Measurements from ENCODE around the gene OPN4. TPM values are rescaled to one million over a fixed set of nuclear protein-coding genes. Genes with fewer than 3 reads are reported as not detected.

Gene OPN4
- total and polyA plus RNA-seq, 2 of the 13 experiments (the other 11 are each of a cell fraction or from before 2014, with no cell fraction given) = not detected

DNA sequence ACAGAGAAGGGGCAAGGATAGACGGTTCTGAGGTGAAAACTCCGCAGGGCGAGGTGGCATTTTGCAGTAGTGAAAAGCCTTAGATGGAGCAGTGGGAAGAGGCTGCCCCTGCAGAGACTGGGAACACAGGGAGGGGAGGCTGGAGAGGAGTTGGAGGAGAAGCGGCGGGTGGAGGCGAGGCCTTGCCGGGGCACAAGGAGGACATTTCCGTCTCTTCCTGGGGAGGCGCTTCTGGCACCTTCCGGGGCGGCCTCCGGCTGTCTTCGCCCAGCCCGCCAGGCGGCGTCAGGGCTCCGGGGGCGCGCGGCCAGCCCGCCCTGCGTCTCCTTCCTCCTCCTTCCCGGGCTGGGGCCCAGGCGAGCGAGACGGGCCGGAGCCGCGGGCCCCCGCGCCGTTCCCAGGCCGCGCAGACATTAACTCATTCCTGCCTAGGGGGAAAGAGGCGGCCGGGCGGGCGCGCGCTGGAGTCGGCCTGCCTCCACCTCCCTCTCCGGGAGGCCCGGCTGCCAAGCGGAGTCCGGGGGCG, 56.7 kb downstream of the OPN4 start (continued):
- TF ChIP-seq, protein P1, sequence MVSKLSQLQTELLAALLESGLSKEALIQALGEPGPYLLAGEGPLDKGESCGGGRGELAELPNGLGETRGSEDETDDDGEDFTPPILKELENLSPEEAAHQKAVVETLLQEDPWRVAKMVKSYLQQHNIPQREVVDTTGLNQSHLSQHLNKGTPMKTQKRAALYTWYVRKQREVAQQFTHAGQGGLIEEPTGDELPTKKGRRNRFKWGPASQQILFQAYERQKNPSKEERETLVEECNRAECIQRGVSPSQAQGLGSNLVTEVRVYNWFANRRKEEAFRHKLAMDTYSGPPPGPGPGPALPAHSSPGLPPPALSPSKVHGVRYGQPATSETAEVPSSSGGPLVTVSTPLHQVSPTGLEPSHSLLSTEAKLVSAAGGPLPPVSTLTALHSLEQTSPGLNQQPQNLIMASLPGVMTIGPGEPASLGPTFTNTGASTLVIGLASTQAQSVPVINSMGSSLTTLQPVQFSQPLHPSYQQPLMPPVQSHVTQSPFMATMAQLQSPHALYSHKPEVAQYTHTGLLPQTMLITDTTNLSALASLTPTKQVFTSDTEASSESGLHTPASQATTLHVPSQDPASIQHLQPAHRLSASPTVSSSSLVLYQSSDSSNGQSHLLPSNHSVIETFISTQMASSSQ (IDR thresholded peaks at IDR 0.05; ENCODE audit: low read depth) = no peak
- TF ChIP-seq, protein P1 (CRISPR knock-in tag; IDR thresholded peaks at IDR 0.05; ENCODE audit: borderline replicate concordance) = peak; percentile 57; the same call in 1 of the 2 replicates
- peak; percentile 14; the same call in 1 of the 2 replicates for TF ChIP-seq ZNF331 (CRISPR knock-in tag; IDR thresholded peaks at IDR 0.05)
- TF ChIP-seq ZNF572 (CRISPR knock-in tag; IDR thresholded peaks at IDR 0.05) = no peak
- no peak for TF ChIP-seq ATRX (CRISPR knock-in tag; IDR thresholded peaks at IDR 0.05; ENCODE audit: borderline replicate concordance)
- TF ChIP-seq, protein P2, sequence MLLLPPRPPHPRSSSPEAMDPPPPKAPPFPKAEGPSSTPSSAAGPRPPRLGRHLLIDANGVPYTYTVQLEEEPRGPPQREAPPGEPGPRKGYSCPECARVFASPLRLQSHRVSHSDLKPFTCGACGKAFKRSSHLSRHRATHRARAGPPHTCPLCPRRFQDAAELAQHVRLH (CRISPR knock-in tag; IDR thresholded peaks at IDR 0.05; ENCODE audit: borderline replicate concordance, low read depth) = no peak
- TF ChIP-seq, protein P3, sequence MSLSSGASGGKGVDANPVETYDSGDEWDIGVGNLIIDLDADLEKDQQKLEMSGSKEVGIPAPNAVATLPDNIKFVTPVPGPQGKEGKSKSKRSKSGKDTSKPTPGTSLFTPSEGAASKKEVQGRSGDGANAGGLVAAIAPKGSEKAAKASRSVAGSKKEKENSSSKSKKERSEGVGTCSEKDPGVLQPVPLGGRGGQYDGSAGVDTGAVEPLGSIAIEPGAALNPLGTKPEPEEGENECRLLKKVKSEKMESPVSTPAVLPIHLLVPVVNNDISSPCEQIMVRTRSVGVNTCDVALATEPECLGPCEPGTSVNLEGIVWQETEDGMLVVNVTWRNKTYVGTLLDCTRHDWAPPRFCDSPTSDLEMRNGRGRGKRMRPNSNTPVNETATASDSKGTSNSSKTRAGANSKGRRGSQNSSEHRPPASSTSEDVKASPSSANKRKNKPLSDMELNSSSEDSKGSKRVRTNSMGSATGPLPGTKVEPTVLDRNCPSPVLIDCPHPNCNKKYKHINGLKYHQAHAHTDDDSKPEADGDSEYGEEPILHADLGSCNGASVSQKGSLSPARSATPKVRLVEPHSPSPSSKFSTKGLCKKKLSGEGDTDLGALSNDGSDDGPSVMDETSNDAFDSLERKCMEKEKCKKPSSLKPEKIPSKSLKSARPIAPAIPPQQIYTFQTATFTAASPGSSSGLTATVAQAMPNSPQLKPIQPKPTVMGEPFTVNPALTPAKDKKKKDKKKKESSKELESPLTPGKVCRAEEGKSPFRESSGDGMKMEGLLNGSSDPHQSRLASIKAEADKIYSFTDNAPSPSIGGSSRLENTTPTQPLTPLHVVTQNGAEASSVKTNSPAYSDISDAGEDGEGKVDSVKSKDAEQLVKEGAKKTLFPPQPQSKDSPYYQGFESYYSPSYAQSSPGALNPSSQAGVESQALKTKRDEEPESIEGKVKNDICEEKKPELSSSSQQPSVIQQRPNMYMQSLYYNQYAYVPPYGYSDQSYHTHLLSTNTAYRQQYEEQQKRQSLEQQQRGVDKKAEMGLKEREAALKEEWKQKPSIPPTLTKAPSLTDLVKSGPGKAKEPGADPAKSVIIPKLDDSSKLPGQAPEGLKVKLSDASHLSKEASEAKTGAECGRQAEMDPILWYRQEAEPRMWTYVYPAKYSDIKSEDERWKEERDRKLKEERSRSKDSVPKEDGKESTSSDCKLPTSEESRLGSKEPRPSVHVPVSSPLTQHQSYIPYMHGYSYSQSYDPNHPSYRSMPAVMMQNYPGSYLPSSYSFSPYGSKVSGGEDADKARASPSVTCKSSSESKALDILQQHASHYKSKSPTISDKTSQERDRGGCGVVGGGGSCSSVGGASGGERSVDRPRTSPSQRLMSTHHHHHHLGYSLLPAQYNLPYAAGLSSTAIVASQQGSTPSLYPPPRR (CRISPR knock-in tag; IDR thresholded peaks at IDR 0.05; ENCODE audit: borderline replicate concordance) = no peak
- no peak for TF ChIP-seq ZNF329 (CRISPR knock-in tag; IDR thresholded peaks at IDR 0.05; ENCODE audit: low read depth)
- TF ChIP-seq, protein P4, sequence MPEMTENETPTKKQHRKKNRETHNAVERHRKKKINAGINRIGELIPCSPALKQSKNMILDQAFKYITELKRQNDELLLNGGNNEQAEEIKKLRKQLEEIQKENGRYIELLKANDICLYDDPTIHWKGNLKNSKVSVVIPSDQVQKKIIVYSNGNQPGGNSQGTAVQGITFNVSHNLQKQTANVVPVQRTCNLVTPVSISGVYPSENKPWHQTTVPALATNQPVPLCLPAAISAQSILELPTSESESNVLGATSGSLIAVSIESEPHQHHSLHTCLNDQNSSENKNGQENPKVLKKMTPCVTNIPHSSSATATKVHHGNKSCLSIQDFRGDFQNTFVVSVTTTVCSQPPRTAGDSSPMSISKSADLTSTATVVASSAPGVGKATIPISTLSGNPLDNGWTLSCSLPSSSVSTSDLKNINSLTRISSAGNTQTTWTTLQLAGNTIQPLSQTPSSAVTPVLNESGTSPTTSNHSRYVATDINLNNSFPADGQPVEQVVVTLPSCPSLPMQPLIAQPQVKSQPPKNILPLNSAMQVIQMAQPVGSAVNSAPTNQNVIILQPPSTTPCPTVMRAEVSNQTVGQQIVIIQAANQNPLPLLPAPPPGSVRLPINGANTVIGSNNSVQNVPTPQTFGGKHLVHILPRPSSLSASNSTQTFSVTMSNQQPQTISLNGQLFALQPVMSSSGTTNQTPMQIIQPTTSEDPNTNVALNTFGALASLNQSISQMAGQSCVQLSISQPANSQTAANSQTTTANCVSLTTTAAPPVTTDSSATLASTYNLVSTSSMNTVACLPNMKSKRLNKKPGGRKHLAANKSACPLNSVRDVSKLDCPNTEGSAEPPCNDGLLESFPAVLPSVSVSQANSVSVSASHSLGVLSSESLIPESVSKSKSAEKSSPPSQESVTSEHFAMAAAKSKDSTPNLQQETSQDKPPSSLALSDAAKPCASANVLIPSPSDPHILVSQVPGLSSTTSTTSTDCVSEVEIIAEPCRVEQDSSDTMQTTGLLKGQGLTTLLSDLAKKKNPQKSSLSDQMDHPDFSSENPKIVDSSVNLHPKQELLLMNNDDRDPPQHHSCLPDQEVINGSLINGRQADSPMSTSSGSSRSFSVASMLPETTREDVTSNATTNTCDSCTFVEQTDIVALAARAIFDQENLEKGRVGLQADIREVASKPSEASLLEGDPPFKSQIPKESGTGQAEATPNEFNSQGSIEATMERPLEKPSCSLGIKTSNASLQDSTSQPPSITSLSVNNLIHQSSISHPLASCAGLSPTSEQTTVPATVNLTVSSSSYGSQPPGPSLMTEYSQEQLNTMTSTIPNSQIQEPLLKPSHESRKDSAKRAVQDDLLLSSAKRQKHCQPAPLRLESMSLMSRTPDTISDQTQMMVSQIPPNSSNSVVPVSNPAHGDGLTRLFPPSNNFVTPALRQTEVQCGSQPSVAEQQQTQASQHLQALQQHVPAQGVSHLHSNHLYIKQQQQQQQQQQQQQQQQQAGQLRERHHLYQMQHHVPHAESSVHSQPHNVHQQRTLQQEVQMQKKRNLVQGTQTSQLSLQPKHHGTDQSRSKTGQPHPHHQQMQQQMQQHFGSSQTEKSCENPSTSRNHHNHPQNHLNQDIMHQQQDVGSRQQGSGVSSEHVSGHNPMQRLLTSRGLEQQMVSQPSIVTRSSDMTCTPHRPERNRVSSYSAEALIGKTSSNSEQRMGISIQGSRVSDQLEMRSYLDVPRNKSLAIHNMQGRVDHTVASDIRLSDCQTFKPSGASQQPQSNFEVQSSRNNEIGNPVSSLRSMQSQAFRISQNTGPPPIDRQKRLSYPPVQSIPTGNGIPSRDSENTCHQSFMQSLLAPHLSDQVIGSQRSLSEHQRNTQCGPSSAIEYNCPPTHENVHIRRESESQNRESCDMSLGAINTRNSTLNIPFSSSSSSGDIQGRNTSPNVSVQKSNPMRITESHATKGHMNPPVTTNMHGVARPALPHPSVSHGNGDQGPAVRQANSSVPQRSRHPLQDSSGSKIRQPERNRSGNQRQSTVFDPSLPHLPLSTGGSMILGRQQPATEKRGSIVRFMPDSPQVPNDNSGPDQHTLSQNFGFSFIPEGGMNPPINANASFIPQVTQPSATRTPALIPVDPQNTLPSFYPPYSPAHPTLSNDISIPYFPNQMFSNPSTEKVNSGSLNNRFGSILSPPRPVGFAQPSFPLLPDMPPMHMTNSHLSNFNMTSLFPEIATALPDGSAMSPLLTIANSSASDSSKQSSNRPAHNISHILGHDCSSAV (CRISPR knock-in tag; IDR thresholded peaks at IDR 0.05; ENCODE audit: borderline replicate concordance) = no peak
- TF ChIP-seq ZNF143 (CRISPR knock-in tag; IDR thresholded peaks at IDR 0.05) = no peak
- TF ChIP-seq NCOR1 (IDR thresholded peaks at IDR 0.05; ENCODE audit: borderline replicate concordance, low read length) = no peak
- peak; percentile 56; the same call in 1 of the 2 replicates for TF ChIP-seq ZNF746 (CRISPR knock-in tag; IDR thresholded peaks at IDR 0.05)
